Mesendoderm (in vitro differentiated cells): ENCODE results near the gene PLA2G4E.

ENCODE experiments used
- DNase-seq: peaks from one replicate; pipeline ENCODE4 v3.0.0; 2013
- H2AK5ac ChIP-seq: 2 replicates; pipeline ENCODE4 v1.6.1; 2013; ENCODE audit warnings: low read length, inconsistent platforms
- H2BK120ac ChIP-seq: 2 replicates; pipeline ENCODE4 v1.6.1; 2013; ENCODE audit warnings: low read depth, mild to moderate bottlenecking, low read length, moderate library complexity, mixed read lengths
- H2BK15ac ChIP-seq: replicated peaks from 2 replicates; pipeline ENCODE4 v1.6.1; 2013; ENCODE audit warnings: low read depth, mild to moderate bottlenecking, moderate library complexity
- H2BK5ac ChIP-seq: 2 replicates; pipeline ENCODE4 v1.6.1; 2013; ENCODE audit warnings: low read length, inconsistent platforms
- H3K18ac ChIP-seq: 2 replicates; pipeline ENCODE4 v1.6.1; 2013; ENCODE audit warnings: mild to moderate bottlenecking, low read length, mixed read lengths
- H3K23ac ChIP-seq: one replicate; pipeline ENCODE4 v1.6.1; 2013; ENCODE audit warnings: low read length
- H3K27ac ChIP-seq: 2 replicates; pipeline ENCODE4 v1.5.1; 2013; ENCODE audit warnings: low read depth, mild to moderate bottlenecking, inconsistent platforms, low read length, moderate library complexity
- H3K27me3 ChIP-seq: 2 replicates; pipeline ENCODE4 v1.6.1; 2013; ENCODE audit warnings: low read length, control low read depth, mild to moderate bottlenecking, inconsistent platforms; ENCODE audit not compliant: insufficient read depth, poor library complexity
- H3K36me3 ChIP-seq: 2 replicates; pipeline ENCODE4 v1.6.1; 2013; ENCODE audit warnings: low read length, inconsistent platforms; ENCODE audit not compliant: control insufficient read depth, insufficient read depth
- H3K4ac ChIP-seq: one replicate; pipeline ENCODE4 v1.6.1; 2013; ENCODE audit warnings: low read depth, mild to moderate bottlenecking, low read length, moderate library complexity
- H3K4me1 ChIP-seq: 2 replicates; pipeline ENCODE4 v1.6.1; 2013; ENCODE audit warnings: low read depth, low read length, inconsistent platforms; ENCODE audit not compliant: control insufficient read depth
- H3K4me2 ChIP-seq: 2 replicates; pipeline ENCODE4 v1.6.1; 2013; ENCODE audit warnings: low read length
- H3K4me3 ChIP-seq: 2 replicates; pipeline ENCODE4 v1.5.1; 2013; ENCODE audit warnings: mild to moderate bottlenecking, low read length
- H3K56ac ChIP-seq: one replicate; pipeline ENCODE4 v1.6.1; 2013; ENCODE audit warnings: low read length
- H3K79me1 ChIP-seq: 2 replicates; pipeline ENCODE4 v1.6.1; 2013; ENCODE audit warnings: low read length, inconsistent platforms
- H3K79me2 ChIP-seq: 2 replicates; pipeline ENCODE4 v1.6.1; 2013; ENCODE audit warnings: mild to moderate bottlenecking, low read length; ENCODE audit not compliant: control insufficient read depth, insufficient read depth
- H3K9ac ChIP-seq: 2 replicates; pipeline ENCODE4 v1.6.1; 2013; ENCODE audit warnings: low read length, inconsistent platforms
- H4K5ac ChIP-seq: one replicate; pipeline ENCODE4 v1.6.1; 2013; ENCODE audit warnings: low read length
- H4K8ac ChIP-seq: one replicate; pipeline ENCODE4 v1.6.1; 2013; ENCODE audit warnings: low read depth, mild to moderate bottlenecking, control low read depth, low read length, moderate library complexity
- WGBS: extraction: QIAGEN DNeasy Blood & Tissue Kit; methylation state at CpG from one replicate; pipeline ENCODE4 v1.1.7; 2013; ENCODE audit warnings: low lambda C conversion rate, missing lambda C conversion rate; ENCODE audit not compliant: insufficient coverage; ENCODE audit errors: extremely low coverage; 5-methylcytosine and 5-hydroxymethylcytosine counted together

Gene PLA2G4E

DNA sequence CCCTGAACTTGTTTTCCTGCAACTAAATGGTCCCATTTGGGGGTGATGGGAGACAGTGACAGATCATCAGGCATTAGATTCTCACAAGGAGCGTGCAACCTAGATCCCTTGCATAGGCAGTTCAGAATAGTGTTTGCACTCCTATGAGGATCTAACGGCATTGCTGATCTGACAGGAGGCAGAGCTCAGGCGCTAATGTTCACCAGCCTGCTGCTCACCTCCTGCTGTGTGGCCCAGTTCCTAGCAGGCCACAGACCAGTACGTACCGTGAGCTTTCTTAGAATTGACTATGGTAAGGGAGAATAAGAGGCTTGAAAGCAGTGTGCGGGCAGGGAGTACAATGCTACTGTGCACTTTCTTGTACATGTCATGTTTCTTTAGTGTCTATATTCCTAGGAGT is 17.6 kb upstream of the PLA2G4E start:
- Histone ChIP-seq H3K36me3 (no peaks in the 10 kb centered on the region), H2BK5ac (no peak overlapping the region), H2BK15ac (no peak overlapping the region), H3K23ac (no peak overlapping the region), H3K4ac (no peak overlapping the region), H3K18ac (no peak overlapping the region), H3K79me1 (no peaks in the 10 kb centered on the region), H3K56ac (no peak overlapping the region), H3K27ac (no peak overlapping the region), H2AK5ac (no peak overlapping the region), H3K27me3 (no peaks in the 10 kb centered on the region), H2BK120ac (no peak overlapping the region), H3K79me2 (no peaks in the 10 kb centered on the region), H4K8ac (no peak overlapping the region), H3K4me2 (no peak overlapping the region), H4K5ac (no peak overlapping the region), H3K4me1 (peaks cover 4% of the 10 kb centered on the region), H3K4me3 (no peak overlapping the region), H3K9ac (no peak overlapping the region)
- DNase-seq = no peak
- no CpG with 5 or more reads among the region's 6 CpGs for WGBS

DNA sequence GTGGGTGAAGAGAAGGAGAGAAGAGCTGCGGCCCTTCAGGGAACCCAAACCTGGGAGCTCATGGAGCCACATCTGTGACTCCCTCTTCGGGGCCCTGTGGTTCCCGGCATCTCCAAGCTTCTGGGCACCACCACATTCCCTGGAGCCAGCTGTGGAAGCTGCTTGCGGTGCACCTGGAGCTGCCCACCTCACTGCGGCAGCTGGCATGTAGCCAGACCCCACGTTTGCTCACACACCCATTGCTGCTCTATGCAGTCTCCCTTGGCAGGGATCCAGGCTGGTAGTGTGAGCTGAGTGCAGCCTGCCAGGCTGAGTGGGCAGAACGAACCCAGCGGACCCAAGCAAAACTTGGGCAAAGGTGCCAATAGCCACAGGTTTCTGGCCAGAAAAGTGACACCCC is 16.8 kb upstream of the PLA2G4E start:
- no peak overlapping the region for H2BK15ac ChIP-seq
- no CpG with 5 or more reads among the region's 8 CpGs for WGBS
- no peak overlapping the region for H2BK120ac ChIP-seq
- H3K4me2 ChIP-seq = no peak overlapping the region
- H3K23ac ChIP-seq = no peak overlapping the region
- H4K8ac ChIP-seq = no peak overlapping the region
- no peak overlapping the region for H2BK5ac ChIP-seq
- no peak overlapping the region for H3K27ac ChIP-seq
- no peak overlapping the region for H3K9ac ChIP-seq
- peaks cover 4% of the 10 kb centered on the region for H3K4me1 ChIP-seq
- H2AK5ac ChIP-seq = no peak overlapping the region
- no peaks in the 10 kb centered on the region for H3K36me3 ChIP-seq
- H3K79me2 ChIP-seq = no peaks in the 10 kb centered on the region
- H3K27me3 ChIP-seq = no peaks in the 10 kb centered on the region
- H3K79me1 ChIP-seq = no peaks in the 10 kb centered on the region
- no peak overlapping the region for H3K18ac ChIP-seq
- DNase-seq = no peak
- no peak overlapping the region for H4K5ac ChIP-seq
- H3K56ac ChIP-seq = no peak overlapping the region
- no peak overlapping the region for H3K4me3 ChIP-seq
- no peak overlapping the region for H3K4ac ChIP-seq

DNA sequence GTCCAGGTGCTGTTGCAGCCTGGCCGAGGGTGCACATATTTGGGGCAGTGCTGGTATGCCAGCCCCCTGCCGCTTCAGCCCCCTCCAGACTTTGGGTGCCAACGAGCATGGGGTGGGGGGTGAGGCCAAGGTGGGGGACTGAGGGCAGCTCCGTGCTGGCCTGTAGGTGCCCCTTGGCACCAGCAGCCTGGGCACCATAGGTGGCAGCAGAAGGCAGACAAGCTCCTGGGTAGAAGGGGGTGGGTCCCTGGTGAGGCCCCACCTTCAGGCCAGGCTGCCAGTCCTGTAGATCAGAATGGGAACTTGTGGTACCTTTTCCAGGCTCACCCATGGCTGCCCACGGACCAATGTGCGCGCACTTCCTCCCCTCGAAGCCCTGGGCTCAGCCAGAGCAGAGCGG is 16.1 kb upstream of the PLA2G4E start:
- Histone ChIP-seq H4K5ac (no peak overlapping the region), H2BK120ac (no peak overlapping the region), H3K18ac (no peak overlapping the region), H3K79me2 (no peaks in the 10 kb centered on the region), H2BK5ac (no peak overlapping the region), H3K4me2 (no peak overlapping the region), H3K4me3 (no peak overlapping the region), H3K36me3 (no peaks in the 10 kb centered on the region), H3K79me1 (no peaks in the 10 kb centered on the region), H4K8ac (no peak overlapping the region), H3K4ac (no peak overlapping the region), H2BK15ac (no peak overlapping the region), H3K56ac (no peak overlapping the region), H3K27me3 (no peaks in the 10 kb centered on the region), H3K4me1 (peaks cover 4% of the 10 kb centered on the region), H3K27ac (no peak overlapping the region), H2AK5ac (no peak overlapping the region), H3K23ac (no peak overlapping the region), H3K9ac (no peak overlapping the region)
- no CpG with 5 or more reads among the region's 9 CpGs for WGBS
- no peak for DNase-seq

DNA sequence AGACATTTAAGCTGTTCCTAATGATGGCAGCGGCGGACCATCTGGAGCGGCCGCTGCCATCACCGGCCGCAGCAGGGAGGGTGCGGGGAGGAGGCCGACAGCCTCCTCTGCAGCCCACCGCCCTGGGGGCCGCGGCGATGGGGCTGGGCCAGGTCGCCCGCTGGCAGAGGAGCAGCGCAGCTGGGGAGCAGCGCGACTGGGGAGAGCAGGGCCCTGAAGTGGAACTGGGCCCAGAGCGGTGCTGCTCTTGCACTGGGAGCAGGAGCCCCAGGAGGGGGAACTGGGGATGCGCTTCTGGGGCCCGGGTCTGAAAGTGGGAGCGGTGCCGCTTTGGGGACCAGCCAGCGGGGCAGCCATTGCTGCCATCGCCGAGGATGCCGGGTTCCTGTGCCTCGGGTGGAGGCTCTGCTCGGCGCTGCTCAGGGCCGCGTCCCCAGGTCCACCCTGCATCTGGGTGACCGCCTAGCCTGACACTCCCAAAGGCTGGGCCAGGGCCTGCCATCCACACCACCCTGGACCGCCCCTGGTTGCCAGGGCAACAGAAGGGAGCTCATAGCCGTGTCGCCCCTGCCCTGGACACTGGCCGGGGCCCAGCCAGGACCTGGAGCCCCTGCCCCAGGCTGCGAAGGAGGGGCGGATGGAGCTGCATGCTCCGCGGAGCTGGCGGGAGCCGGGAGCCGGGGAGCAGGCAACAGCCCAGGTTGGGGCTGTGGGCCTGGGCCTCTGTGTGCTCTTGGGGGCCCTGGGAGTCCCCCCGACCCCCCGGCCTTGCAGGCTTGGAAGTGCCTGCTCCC is 15.5 kb upstream of the PLA2G4E start:
- H3K79me1 ChIP-seq = no peaks in the 10 kb centered on the region
- no peak overlapping the region for H2BK120ac ChIP-seq
- peak overlapping the region; percentile 36 for H3K18ac ChIP-seq
- DNase-seq = no peak
- no CpG with 5 or more reads among the region's 45 CpGs for WGBS
- H3K9ac ChIP-seq = no peak overlapping the region
- no peaks in the 10 kb centered on the region for H3K79me2 ChIP-seq
- no peak overlapping the region for H2BK15ac ChIP-seq
- H2BK5ac ChIP-seq = no peak overlapping the region
- H3K4me3 ChIP-seq = no peak overlapping the region
- no peak overlapping the region for H2AK5ac ChIP-seq
- no peak overlapping the region for H3K4me2 ChIP-seq
- no peak overlapping the region for H4K5ac ChIP-seq
- H3K36me3 ChIP-seq = no peaks in the 10 kb centered on the region
- no peak overlapping the region for H4K8ac ChIP-seq
- no peak overlapping the region for H3K56ac ChIP-seq
- no peak overlapping the region for H3K4ac ChIP-seq
- H3K23ac ChIP-seq = no peak overlapping the region
- no peak overlapping the region for H3K27ac ChIP-seq
- H3K27me3 ChIP-seq = no peaks in the 10 kb centered on the region
- peaks cover 4% of the 10 kb centered on the region for H3K4me1 ChIP-seq

DNA sequence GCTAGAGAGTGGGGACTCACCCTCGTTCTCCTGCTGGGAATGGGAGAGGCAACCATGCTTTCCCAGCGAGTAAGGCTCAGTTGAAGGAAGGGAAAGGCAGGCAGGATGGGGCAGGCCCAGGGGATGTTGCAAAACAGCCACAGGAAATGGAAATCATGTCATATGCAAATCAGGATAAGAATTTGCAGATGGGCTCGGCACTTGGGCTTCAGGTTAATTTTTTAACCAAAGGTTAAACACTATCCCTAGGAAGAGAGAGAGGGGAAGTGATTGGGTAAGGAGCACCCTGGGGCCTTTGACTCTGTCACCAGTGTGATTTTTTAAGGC is 14.6 kb upstream of the PLA2G4E start:
- no peak overlapping the region for H3K4ac ChIP-seq
- no peaks in the 10 kb centered on the region for H3K36me3 ChIP-seq
- H2BK120ac ChIP-seq = no peak overlapping the region
- no peak overlapping the region for H3K9ac ChIP-seq
- H3K27me3 ChIP-seq = no peaks in the 10 kb centered on the region
- H3K79me1 ChIP-seq = no peaks in the 10 kb centered on the region
- peak overlapping the region; percentile 64 for H2AK5ac ChIP-seq
- peak overlapping the region; percentile 73 for H3K23ac ChIP-seq
- no peak overlapping the region for H3K4me3 ChIP-seq
- H2BK5ac ChIP-seq = peak overlapping the region; percentile 56
- no peaks in the 10 kb centered on the region for H3K79me2 ChIP-seq
- H3K27ac ChIP-seq = peak overlapping the region; percentile 52
- no peak overlapping the region for H3K18ac ChIP-seq
- peaks cover 4% of the 10 kb centered on the region for H3K4me1 ChIP-seq
- peak; percentile 62 for DNase-seq
- H4K5ac ChIP-seq = no peak overlapping the region
- peak overlapping the region; percentile 73 for H3K56ac ChIP-seq
- no peak overlapping the region for H4K8ac ChIP-seq
- WGBS = no CpG with 5 or more reads among the region's 3 CpGs
- H3K4me2 ChIP-seq = no peak overlapping the region
- H2BK15ac ChIP-seq = no peak overlapping the region
